ENCODE data around the gene TNNI3K.

Gene TNNI3K

DNA sequence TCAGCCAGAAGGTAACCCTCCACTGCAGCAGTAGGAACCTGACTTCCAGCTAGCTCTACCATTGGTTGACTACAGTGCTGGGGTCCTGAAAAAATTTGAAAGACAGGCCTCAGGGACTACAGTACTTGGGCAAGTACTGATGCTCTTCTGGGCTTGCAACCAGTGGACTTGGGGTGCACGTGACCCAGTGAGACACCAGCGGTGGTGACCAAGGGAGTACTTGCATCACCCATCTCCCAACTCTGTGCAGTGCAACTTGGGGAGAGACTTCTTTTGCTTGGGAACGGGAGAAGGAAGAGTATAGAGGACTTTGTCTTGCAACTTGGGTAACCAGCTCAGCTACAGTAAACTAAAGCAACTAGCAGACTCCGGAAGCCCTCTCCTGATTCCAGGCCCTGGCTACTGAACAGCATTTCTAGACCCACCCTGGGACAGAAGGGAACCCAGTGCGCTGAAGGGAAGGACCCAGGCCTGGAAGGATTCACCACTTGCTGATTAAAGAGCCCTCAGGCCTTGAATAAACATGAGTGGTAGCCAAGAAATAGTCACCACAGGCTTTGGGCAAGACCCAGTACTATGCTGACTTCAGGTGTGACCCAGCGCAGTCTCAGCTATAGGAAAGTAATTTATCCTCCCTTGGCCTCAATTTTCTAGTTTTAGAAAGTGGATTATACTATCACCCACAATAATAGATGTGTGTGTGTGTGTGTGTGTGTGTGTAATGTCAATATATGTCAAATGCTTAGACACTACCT, 45.6 kb downstream of the TNNI3K start:
- no peak for DNase-seq (ENCODE audit: low read depth in 3 of 3)

DNA sequence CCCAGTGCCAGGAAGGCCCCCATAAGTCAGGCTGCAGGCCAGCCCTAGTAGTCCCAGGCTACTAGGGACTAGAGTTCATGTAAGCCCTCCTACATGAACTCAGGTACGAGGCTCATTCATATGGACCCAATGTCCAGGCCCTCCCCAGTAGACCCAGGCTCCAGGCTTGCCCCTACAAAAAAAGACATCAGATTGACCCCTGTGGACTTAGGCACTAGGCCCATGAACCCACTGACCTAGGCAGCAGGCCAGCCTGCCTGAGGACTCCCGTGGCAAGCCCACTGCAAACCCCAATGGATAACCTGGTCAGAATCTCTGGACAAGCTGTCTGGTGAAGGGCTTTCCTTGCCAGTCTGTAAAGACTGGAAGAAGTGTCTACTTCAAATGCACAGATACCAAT, 51.2 kb downstream of the TNNI3K start:
- DNase-seq (ENCODE audit: low read depth in 3 of 3), result no peak

DNA sequence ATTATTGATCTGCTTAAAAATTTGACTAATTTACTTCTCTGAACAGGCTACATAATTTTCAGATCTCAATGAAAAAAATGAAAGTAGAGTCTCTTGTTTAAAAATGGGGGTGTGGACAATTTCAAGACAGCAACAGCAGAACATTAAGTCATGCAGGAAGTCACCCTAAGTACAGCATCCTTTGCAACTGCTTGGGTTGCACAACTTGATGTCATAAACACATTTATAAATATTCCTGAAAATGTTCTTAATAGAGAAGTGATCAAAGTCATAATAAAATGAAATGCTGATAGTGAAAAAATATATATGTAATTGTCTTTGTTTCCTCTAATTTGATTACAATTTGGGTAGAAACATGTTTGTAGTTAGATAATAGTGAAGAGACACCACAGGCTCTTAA, 79.3 kb downstream of the TNNI3K start:
- DNase-seq (ENCODE audit: low read depth in 3 of 3), result no peak

DNA sequence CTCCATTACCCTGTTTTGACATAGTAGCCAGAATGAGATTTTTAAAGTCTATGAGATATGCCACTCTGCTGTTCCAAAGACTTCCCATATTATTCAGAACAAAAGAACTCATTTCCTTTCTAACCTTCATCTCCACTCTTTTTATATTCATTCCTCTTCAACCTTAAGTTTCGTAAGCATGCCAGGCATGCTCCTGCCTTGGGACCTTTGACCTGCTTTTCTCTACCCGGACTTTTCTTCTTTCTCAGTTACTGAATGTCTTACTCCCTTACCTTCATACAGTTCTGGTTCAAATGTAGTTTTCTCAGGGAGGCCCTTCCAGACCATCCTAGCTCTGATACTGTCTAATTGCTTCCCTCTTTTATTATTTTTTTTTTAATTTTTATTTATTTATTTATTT, 81.1 kb downstream of the TNNI3K start:
- no peak for DNase-seq (ENCODE audit: low read depth in 3 of 3)

DNA sequence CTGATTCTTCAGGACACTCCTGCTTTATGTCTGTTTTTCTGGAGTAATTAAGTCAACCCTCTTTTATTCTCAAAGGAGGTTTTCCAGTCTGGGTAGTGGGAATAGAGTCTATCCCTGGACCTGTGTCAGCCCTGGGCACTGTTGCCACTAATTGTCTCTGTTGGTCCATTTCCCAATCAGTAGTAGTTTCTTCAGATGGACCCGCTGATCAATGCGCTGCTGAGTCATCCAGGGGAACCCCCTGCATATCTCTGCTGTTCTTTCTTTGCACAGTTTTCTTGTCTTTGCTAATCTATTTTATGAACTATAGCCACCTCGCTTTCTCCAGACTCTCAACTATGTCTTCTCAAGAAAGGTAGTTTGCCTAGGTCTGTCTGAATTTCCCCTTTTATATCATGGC, 82.5 kb downstream of the TNNI3K start:
- DNase-seq (ENCODE audit: low read depth in 3 of 3), result no peak

DNA sequence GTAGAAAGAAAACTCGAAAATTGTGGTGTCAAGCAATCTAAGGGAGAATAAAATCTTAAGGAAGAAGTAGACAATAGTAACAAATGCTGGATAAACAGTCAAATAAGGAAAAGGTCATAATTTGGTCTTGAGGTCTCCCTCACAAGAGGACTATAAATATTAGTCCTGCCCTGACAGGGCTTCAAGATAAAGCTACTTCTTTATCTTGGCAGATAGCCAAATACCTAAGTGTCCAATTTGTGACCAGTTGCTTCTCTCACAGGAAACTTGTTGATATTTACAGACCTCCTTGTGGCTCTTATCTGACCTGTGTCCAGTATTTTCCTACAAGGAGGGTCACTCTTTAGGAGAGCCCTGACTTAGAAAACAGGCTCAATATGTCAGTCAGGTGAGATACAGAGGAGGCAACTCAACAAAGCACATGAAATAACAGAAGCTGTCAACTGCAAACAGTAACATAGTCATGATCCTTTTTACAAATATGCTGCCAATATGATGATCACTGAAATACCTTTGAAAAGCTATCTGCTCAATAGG, 88.8 kb downstream of the TNNI3K start:
- no peak for DNase-seq (ENCODE audit: low read depth in 3 of 3)

DNA sequence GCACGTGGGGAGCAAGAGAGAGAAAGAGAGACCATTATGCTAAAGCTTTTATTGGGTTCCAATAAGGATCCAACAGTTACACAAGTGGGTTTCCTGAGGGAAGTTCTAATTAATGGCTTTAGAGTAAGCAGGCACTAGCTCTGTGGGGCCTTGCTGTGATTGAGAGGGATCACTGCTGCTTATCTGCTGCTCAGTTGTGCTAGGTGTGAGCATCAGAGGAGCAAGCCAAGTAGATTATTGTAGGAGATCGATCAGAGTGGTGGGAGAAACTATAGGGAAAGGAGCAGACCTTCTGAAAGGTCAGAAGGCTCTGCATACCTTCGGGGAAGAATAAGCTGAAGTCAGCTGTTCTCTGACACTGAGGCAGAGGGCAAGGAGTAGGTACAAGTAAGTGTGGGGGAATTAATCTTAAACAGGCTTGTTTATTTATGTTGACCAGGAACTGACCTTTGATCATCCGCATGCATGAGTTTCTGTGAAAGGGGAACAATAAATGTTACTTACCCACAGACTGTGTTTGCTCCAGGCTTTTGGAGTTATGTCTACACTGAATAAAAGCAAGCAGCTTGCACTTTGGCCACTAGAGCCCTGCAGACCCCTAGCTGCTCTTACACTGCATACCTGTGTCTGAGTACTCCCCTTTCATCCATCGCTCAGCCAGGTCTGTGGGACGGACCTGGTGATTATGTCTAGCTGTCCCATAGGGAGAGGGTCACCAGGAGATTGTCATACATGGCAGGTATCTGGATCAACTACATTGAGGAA, 89.7 kb downstream of the TNNI3K start:
- DNase-seq (ENCODE audit: low read depth in 3 of 3), result no peak

DNA sequence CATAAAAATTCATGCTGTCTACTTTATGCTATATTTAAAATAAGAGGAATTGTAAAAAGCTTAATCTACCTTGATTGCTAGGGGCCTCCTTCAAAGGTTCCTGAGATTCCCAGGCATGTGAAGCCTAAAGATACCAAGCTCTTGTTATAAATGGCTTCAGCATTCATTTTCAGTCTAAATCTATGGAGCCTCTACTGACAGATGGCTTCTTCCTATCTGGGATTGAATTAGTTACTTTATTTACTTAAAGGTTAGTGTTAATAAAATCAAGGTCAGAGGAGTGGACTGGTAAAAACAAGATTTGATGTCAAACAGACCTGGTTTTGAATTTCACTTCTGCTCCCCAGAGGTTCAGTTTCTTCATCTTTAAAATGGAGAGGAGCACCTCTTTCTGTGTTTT, 93.7 kb downstream of the TNNI3K start:
- DNase-seq (ENCODE audit: low read depth in 3 of 3), result no peak

DNA sequence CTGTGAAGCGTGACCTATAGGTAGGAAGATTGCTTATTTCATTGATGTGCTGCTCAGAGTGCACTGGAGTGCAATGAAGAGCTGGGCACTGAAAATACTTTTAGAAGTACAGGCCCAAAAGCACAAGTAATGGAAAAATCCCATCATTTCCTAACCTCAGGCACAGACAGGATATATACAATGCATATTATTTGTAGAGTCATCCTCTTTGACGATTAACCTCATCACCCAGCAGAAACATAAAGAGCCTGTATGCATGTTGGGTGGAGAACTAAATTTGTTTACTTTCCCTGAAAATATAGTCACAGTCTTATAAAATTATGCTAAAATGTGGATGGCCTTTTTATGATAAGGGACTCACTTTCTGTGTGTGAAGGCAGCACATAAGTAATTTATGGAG, 98.1 kb downstream of the TNNI3K start:
- DNase-seq (ENCODE audit: low read depth in 3 of 3), result no peak

DNA sequence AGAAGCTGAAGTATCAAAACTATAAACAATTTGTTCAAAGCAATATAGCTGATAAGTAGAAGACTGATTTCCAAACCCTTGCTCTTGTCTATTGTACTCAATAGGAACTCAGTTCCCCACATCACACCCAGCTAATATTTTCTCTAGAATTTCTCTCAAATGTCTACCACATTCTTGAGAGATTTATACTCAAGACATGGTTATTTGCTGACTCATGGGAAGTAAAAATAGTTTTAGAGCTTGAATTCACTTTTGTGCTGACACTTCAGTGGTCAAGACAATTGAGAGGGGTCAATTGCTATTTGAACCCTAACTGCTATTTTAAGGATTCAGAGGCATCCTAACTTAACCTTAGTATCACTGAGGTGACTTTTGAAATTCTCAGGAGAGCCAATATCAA, 99.0 kb downstream of the TNNI3K start:
- DNase-seq (ENCODE audit: low read depth in 3 of 3), result no peak

DNA sequence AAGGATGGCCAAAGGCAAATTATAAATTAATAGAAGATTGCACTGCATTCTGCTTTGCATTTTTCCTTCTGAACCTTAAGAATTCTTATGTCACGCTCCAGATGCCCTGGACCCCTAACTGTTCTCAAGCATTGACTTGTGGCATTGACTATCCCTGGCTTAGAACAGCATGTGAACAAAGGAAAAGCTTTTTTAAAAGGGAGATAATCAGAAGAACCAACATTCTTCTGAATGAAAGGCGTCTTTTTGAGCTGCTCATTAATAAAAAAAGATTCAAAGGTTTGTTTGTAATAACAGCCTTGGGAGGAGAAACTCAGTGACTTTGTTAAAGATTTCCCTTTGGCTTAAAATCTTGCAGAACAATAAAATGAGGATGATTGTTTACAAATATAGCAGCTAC, 105.5 kb downstream of the TNNI3K start:
- no peak for DNase-seq (ENCODE audit: low read depth in 3 of 3)

DNA sequence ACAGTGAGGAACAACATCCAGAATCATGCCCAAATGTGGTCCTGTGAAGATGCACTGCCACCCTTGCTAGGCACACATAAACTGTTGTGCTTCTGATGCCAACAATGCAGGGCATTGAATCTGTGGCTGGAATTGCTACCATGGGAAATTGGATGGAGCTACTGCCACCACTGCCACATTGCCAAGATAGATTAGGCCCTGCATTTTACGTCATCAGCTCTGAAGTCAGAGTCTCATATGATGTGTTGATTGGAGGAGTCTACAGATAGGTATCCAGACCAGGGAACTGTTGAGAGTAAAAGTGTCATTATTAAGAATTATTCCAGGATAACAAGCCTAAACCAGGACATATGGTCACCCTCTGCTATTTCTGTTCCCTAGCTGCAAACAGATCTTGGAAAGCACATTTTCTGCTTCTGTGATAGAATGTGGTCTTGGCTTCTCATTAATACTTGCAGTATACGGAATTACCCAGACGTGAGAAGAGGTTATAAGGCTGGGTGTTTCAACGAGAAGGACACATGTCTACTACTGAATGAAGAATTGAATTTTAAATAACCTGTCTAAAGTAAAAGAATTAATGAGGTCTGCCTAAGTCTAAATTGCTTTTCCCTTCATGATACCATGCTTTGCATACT, 106.6 kb downstream of the TNNI3K start:
- DNase-seq (ENCODE audit: low read depth in 3 of 3), result no peak

DNA sequence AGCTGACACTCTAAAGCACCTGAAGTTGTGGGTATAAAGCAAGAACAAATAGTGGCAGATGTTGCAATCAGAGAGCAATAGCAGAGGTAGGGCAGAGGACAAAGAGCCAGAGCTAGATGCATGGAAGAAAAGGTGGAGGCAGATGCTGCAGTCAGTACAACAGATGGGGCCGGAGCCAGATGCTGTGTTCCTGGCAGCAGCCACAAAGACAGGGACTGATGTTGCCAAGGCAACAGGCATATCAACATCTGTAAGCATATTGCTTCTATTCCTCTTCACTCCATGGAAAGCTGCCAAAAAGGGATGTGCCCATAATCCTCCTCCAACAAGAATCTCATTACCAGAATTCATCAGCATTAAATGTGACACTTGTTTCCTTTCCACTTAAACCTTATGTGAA, 108.0 kb downstream of the TNNI3K start:
- no peak for DNase-seq (ENCODE audit: low read depth in 3 of 3)

DNA sequence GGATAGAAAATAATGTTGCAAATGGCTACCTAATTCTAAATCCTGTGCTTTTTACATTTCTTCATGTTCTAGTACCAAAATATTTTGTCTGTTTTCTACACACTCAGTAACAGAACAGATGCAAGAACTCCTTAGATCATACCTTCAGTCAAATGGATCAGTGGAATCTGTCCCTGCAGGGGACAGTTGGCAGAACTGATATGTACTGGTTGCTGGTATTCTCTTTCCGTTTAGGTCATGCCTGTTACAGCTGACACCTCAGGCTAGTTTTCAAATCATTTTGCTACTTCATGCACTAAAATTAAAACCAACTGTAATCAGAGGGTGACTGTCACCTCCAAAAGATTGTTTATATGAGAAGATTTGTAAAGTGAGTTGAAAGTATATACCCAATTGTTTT, 109.2 kb downstream of the TNNI3K start:
- DNase-seq (ENCODE audit: low read depth in 3 of 3), result no peak

DNA sequence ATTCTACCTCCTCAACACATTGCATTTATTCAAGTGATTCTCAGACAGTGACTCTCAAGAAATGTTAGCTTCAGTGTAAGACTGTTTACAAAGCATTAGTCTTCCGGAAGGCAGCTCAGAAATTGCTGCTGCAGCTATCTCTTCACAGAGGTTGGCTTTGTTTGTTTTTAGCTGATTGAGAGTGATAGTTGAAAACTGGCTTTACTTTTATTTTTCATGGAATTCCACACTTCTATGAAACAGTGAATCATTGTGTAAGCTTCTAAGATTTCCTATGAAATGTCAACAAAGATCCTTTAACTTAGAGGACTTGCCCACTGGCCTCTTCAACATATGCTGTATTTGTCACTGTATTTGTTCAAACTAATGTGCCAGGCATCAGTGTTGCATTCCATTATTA, 121.3 kb downstream of the TNNI3K start:
- DNase-seq (ENCODE audit: low read depth in 3 of 3), result no peak

DNA sequence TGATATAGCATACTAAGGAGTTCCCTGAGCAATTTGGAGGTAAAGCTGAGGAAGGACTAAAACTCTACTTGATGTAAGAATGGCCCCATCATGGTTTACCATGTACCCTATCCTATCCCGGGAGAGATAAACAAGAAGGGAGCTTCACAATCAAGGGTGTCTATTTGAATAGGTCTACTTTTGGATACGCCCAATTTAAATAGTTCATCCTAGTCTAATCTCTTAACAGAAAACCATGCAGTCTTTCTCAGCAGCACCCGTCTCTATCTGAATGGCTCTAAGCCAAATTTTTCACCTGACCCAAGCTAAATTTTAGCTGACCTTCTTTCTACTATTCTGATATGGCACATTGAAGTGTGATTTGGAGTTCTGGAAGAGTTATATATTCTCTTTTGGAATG, 122.0 kb downstream of the TNNI3K start:
- no peak for DNase-seq (ENCODE audit: low read depth in 3 of 3)

DNA sequence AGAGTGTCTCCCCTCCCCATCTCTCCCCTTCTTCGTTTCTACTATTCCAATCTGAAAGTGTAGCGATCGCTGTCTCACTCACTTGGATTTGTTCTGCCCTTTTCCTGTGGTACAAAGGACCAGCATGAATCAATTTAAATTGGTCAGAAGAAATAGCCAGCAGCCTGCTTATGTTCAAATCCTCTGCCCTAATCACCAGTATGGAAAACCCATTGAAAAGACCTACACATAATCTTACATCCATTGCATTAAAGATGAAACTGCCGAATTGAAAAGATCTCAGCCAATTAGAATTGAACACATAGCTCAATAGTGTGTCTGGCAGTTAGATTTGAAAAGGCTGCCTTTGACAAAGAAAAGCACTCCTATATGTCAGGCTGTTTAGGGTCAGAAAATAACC, 122.6 kb downstream of the TNNI3K start:
- no peak for DNase-seq (ENCODE audit: low read depth in 3 of 3)

DNA sequence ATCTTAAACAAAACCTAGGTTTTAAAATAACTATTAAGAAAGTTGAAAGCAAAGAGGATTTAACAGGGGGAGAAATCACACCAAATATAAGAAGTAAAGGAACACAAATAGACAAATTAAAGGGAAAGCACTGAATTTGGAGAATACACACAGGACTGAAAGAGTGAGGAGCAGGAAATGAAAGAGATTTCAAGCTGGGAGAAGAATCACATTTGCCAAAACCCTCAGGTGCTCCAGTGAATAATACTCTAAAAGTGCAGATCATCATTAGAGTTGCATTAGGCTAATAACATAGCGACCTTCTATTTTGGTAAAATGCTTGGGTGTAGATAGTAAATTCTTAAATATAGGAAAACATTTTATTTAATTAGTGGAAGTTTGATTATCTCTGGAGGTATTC, 127.5 kb downstream of the TNNI3K start:
- no peak for DNase-seq (ENCODE audit: low read depth in 3 of 3)

DNA sequence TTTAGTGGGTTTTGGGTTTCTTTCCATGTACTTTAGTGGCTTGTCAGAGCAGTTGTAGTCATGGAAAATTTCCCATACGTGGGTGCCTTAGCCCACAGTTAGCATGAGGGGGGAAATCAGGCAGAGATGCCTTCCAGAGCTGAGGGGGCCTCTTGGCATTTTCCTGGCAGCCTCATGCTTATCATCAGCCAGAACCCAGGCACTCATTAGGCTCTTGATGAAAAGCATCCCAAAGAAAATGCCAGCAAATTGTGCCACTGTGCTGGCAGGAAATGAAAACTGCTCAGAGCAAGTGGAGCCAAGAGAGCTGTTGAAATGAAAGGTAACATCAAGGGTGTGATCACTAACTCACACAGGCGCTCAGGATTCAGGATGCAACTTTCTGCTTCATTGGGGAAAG, 128.0 kb downstream of the TNNI3K start:
- DNase-seq (ENCODE audit: low read depth in 3 of 3), result no peak

DNA sequence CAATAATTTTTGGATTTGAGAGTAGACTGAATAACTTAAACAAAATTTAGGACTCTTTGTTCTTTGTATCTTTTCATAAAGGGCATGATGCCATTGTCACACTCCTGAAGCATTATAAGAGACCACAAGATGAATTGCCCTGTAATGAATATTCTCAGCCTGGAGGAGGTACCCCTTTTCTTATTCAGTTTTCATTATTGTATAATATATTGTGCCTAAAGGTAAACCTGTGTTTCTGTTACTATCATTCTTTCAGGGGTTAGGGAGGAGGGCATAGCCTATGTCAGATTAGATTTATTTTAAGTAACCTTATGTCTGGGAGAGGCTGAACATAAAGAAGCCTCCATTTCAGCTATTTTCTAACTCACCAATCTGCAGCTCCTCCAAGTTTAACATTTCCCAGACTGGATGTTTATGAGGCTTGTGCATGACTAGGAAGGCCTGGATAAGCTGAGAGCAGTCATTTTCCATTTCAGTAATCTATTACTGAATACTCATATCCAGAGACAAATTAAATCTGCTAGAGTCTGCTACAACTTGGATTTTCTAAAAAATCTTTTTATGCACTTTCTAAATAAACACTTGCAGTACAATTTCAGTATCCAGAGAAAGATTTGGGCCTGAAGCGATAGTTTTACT, 132.1 kb downstream of the TNNI3K start:
- DNase-seq (ENCODE audit: low read depth in 3 of 3), result no peak

DNA sequence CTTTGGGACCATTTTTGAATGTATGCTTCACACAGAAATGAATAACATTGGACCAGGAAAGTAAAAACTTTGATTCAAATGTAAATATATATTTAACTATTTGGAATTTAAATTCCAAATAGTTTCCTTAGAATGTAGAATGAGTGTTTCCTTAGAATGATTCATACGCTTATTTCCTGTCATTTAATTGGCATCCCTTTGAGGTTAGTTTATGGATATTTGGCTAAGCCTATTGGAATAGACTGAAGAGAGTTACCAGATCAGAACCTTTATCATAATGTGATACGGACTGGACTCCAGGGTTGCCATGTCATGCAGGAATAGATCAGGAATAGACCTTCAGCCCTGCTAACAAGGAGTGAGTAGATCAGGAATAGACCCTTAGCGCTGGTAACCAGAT, 133.1 kb downstream of the TNNI3K start:
- no peak for DNase-seq (ENCODE audit: low read depth in 3 of 3)

DNA sequence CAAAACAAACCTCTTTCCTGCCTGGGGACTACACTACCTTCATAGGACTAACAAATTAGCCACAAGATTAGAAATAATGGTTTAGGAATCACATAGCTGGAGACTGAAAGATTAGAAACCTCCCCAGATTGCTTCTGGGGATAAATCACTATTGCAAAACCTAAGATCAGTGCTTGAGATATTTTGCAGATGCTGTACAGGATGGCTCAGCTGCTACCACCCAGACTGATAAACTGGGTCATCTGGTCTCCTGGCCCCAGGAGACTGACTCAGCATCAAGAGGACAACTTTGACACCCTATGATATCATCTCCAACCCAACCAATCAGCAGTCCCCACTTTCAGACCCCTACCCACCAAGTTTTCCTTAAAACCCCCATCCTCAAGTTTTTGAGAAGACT, 140.2 kb downstream of the TNNI3K start:
- no peak for DNase-seq (ENCODE audit: low read depth in 3 of 3)

All from stimulated activated CD4-positive, alpha-beta T cell treated with anti-CD3 and anti-CD28 coated beads, TNF-alpha, amount 100 ng/mL, for 48 hours (primary cell).